Measurements from ENCODE around the gene NHLRC4. TPM values are rescaled to one million over a fixed set of nuclear protein-coding genes. Genes with fewer than 3 reads are reported as not detected.

Gene NHLRC4
- total and polyA plus RNA-seq, 2 of the 13 experiments (the other 11 are each of a cell fraction or from before 2014, with no cell fraction given) = 0.40 to 0.59 TPM

- intact Hi-C loops (cut with micrococcal nuclease; ENCODE audit: unreplicated experiment) (no loop called here), in situ Hi-C loops (cut with HindIII; ENCODE audit: extremely low pct_ligation_motif_present, low pct_unique_long_range_greater_than_20kb) (no loop called here)
- H3K36me3 ChIP-seq (replicated peaks in 1 of 2; ENCODE audit: control insufficient read depth in 1 of 2, insufficient read depth in 2 of 2, low read length in 2 of 2) = peaks cover 5 to 8% of the 10 kb centered on the region in 2 experiments; a peak in 2 of 5 replicates
- ChIA-PET POLR2A (no interaction called here), CTCF (ENCODE audit: low intra/inter-chr PET ratio, low total read pairs) (no interaction called here)
- no peaks in the 10 kb centered on the region for H3K27me3 ChIP-seq (ENCODE audit: control insufficient read depth in 1 of 2, insufficient read depth in 2 of 2, low read length in 2 of 2)
- BruUV-seq (replicated peaks) = no TSS peak
- no peak overlapping the region for H3K4me3 ChIP-seq (replicated peaks in 1 of 3; ENCODE audit: insufficient read depth in 1 of 3, low read depth in 2 of 3, low read length in 3 of 3)
- H3K4me1 ChIP-seq (ENCODE audit: insufficient read depth, low read length) = peaks cover 7% of the 10 kb centered on the region
- no peaks in the 10 kb centered on the region for H4K20me1 ChIP-seq (ENCODE audit: insufficient read depth, low read length)
- no peak overlapping the region for H2AFZ ChIP-seq (ENCODE audit: low read length)
- no peaks in the 10 kb centered on the region for H3K9me3 ChIP-seq (ENCODE audit: low read length)
- ATAC-seq = no peak
- peak; percentile 45 for TF ChIP-seq AGO2 (optimal IDR thresholded peaks at IDR 0.05; ENCODE audit: low read depth, low read length)
- TF ChIP-seq MBD4 (IDR thresholded peaks at IDR 0.05; ENCODE audit: borderline replicate concordance, low read length) = no peak
- H3K27ac ChIP-seq (ENCODE audit: extremely low read length, insufficient read depth, low read length) = no peak overlapping the region
- H3K9ac ChIP-seq (ENCODE audit: insufficient read depth, low read depth, low read length) = no peak overlapping the region
- 100% methylated on average over 5 of the region's 21 CpGs for WGBS (ENCODE audit: low lambda C conversion rate)
- H3K79me2 ChIP-seq (ENCODE audit: insufficient read depth, low read length) = peaks cover 14% of the 10 kb centered on the region
- DNase-seq (ENCODE audit: low spot score) = no peak
- H3K4me2 ChIP-seq (ENCODE audit: low read depth, low read length) = no peak overlapping the region
- FAIRE-seq = no peak
Observed at GRCh38 chr16:548586-548985, 18.2 kb upstream of the NHLRC4 start.

- Histone ChIP-seq H3K9ac (ENCODE audit: insufficient read depth, low read depth, low read length) (no peak overlapping the region), H3K79me2 (ENCODE audit: insufficient read depth, low read length) (peaks cover 5% of the 10 kb centered on the region), H3K27ac (ENCODE audit: extremely low read length, insufficient read depth, low read length) (no peak overlapping the region), H3K9me3 (ENCODE audit: low read length) (no peaks in the 10 kb centered on the region), H2AFZ (ENCODE audit: low read length) (no peak overlapping the region), H4K20me1 (ENCODE audit: insufficient read depth, low read length) (no peaks in the 10 kb centered on the region), H3K4me3 (replicated peaks in 1 of 3; ENCODE audit: insufficient read depth in 1 of 3, low read depth in 2 of 3, low read length in 3 of 3) (no peak overlapping the region), H3K4me1 (ENCODE audit: insufficient read depth, low read length) (peaks cover 12% of the 10 kb centered on the region), H3K36me3 (replicated peaks in 1 of 2; ENCODE audit: control insufficient read depth in 1 of 2, insufficient read depth in 2 of 2, low read length in 2 of 2) (peaks cover 4 to 8% of the 10 kb centered on the region in 2 experiments; a peak in 2 of 5 replicates), H3K27me3 (ENCODE audit: control insufficient read depth in 1 of 2, insufficient read depth in 2 of 2, low read length in 2 of 2) (no peaks in the 10 kb centered on the region), H3K4me2 (ENCODE audit: low read depth, low read length) (no peak overlapping the region)
- DNase-seq (ENCODE audit: low spot score) (no peak), FAIRE-seq (no peak), ATAC-seq (no peak)
- TF ChIP-seq XBP1 (CRISPR knock-in tag; IDR thresholded peaks at IDR 0.05) = no peak
- no peak for TF ChIP-seq GATAD1 (CRISPR knock-in tag; IDR thresholded peaks at IDR 0.05)
- TF ChIP-seq CTCF (CRISPR knock-in tag; IDR thresholded peaks at IDR 0.05) = peak; percentile 30; the same call in 1 of the 2 replicates
- TF ChIP-seq AGO2 (optimal IDR thresholded peaks at IDR 0.05; ENCODE audit: low read depth, low read length) = peak; percentile 21
- TF ChIP-seq ZNF503 (CRISPR knock-in tag; IDR thresholded peaks at IDR 0.05) = no peak
- TF ChIP-seq CREM (IDR thresholded peaks at IDR 0.05) = no peak
- TF ChIP-seq CREM (CRISPR knock-in tag; IDR thresholded peaks at IDR 0.05) = no peak
- no peak for TF ChIP-seq MATR3 (CRISPR knock-in tag; IDR thresholded peaks at IDR 0.05)
- TF ChIP-seq ZBTB33 (CRISPR knock-in tag; IDR thresholded peaks at IDR 0.05) = peak; percentile 98
- TF ChIP-seq ZNF24 (IDR thresholded peaks at IDR 0.05) = no peak
- TF ChIP-seq CBFB (CRISPR knock-in tag; IDR thresholded peaks at IDR 0.05) = no peak
- no peak for TF ChIP-seq GATA4 (IDR thresholded peaks at IDR 0.05; ENCODE audit: borderline replicate concordance, low read depth)
- in situ Hi-C loops (cut with HindIII; ENCODE audit: extremely low pct_ligation_motif_present, low pct_unique_long_range_greater_than_20kb) = no loop called here
- no TSS peak for BruUV-seq (replicated peaks)
- intact Hi-C loops (cut with micrococcal nuclease; ENCODE audit: unreplicated experiment) = no loop called here
- CTCF ChIA-PET (ENCODE audit: low intra/inter-chr PET ratio, low total read pairs) = no interaction called here
- WGBS (ENCODE audit: low lambda C conversion rate) = 97% methylated on average over 35 of the region's 54 CpGs
- POLR2A ChIA-PET = no interaction called here
Observed at GRCh38 chr16:549544-550263, 17.1 kb upstream of the NHLRC4 start.
